ENCODE data around the gene APLP2.

- TF ChIP-seq EZH2phosphoT487 (IDR thresholded peaks at IDR 0.05; ENCODE audit: unreplicated experiment) (no peak), POLR2AphosphoS5 (IDR thresholded peaks at IDR 0.05; ENCODE audit: low read depth) (no peak), EZH2 (IDR thresholded peaks at IDR 0.05; ENCODE audit: low read depth, unreplicated experiment) (no peak), JUNB (IDR thresholded peaks at IDR 0.05; ENCODE audit: unreplicated experiment) (no peak), REST (IDR thresholded peaks at IDR 0.05; ENCODE audit: unreplicated experiment) (no peak), ZNF114 (CRISPR knock-in tag; IDR thresholded peaks at IDR 0.05) (no peak), CREB1 (CRISPR knock-in tag; IDR thresholded peaks at IDR 0.05; ENCODE audit: low read depth) (no peak), NANOG (IDR thresholded peaks at IDR 0.05; ENCODE audit: borderline replicate concordance) (no peak), ZNF331 (CRISPR knock-in tag; IDR thresholded peaks at IDR 0.05; ENCODE audit: low read depth) (no peak)
- TF ChIP-seq, protein P1, sequence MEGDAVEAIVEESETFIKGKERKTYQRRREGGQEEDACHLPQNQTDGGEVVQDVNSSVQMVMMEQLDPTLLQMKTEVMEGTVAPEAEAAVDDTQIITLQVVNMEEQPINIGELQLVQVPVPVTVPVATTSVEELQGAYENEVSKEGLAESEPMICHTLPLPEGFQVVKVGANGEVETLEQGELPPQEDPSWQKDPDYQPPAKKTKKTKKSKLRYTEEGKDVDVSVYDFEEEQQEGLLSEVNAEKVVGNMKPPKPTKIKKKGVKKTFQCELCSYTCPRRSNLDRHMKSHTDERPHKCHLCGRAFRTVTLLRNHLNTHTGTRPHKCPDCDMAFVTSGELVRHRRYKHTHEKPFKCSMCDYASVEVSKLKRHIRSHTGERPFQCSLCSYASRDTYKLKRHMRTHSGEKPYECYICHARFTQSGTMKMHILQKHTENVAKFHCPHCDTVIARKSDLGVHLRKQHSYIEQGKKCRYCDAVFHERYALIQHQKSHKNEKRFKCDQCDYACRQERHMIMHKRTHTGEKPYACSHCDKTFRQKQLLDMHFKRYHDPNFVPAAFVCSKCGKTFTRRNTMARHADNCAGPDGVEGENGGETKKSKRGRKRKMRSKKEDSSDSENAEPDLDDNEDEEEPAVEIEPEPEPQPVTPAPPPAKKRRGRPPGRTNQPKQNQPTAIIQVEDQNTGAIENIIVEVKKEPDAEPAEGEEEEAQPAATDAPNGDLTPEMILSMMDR (conservative IDR thresholded peaks at IDR 0.05; ENCODE audit: low read depth in 2 of 2): no peak
- TF ChIP-seq, protein P2, sequence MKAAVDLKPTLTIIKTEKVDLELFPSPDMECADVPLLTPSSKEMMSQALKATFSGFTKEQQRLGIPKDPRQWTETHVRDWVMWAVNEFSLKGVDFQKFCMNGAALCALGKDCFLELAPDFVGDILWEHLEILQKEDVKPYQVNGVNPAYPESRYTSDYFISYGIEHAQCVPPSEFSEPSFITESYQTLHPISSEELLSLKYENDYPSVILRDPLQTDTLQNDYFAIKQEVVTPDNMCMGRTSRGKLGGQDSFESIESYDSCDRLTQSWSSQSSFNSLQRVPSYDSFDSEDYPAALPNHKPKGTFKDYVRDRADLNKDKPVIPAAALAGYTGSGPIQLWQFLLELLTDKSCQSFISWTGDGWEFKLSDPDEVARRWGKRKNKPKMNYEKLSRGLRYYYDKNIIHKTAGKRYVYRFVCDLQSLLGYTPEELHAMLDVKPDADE (IDR thresholded peaks at IDR 0.05): no peak
These were observed 123.2 kb downstream of the APLP2 start for GRCh38 chr11:130192845-130193267.

Measured in GM23338 (cell line).